Gastrocnemius medialis (tissue), 4 donors: ENCODE measurements around the gene REEP1. TPM values are rescaled to one million over a fixed set of nuclear protein-coding genes. Genes with fewer than 3 reads are reported as not detected.

Source experiments
- ATAC-seq, 2 donors: fragments of 150-250 bp; one replicate each; pipeline ENCODE4 v1.9.1; 2016
- DNase-seq, 2 donors: peaks; one replicate each; pipeline ENCODE4 v3.0.0-alpha.2; 2019
- H3K27ac ChIP-seq, 4 donors: fragments of 200-600 bp; sonication (generic); 1 replicate in 1 of 4; 2 replicates in 3 of 4; pipeline ENCODE4 v1.5.1; 2016 to 2018; ENCODE audit warnings: mild to moderate bottlenecking in 2 of 4, moderate library complexity in 1 of 4
- H3K27me3 ChIP-seq, 3 donors: fragments of 200-600 bp; sonication (generic) in 2 of 3; 1 replicate in 1 of 3; 2 replicates in 2 of 3; pipeline versions ENCODE4 v1.5.1 to v1.6.0; 2016 to 2019; ENCODE audit warnings: mild to moderate bottlenecking in 1 of 3, moderate library complexity in 1 of 3
- H3K36me3 ChIP-seq, 2 donors: fragments of 200-600 bp; sonication (generic) in 1 of 2; one replicate each; pipeline ENCODE4 v1.5.1; 2017 to 2018
- H3K4me1 ChIP-seq, 2 donors: fragments of 200-600 bp; sonication (generic) in 1 of 2; one replicate each; pipeline ENCODE4 v1.5.1; 2016 to 2017; ENCODE audit warnings: mild to moderate bottlenecking in 2 of 2
- H3K4me3 ChIP-seq, 4 donors: fragments of 200-600 bp; sonication (generic) in 3 of 4; 1 replicate in 1 of 4; 2 replicates in 3 of 4; pipeline ENCODE4 v1.5.1; 2016 to 2019; ENCODE audit warnings: mild to moderate bottlenecking in 2 of 4
- H3K9me3 ChIP-seq, 3 donors: fragments of 200-600 bp; sonication (generic) in 2 of 3; 1 replicate in 1 of 3; 2 replicates in 2 of 3; pipeline ENCODE4 v1.5.1; 2016 to 2019
- POLR2A ChIP-seq, 2 donors: fragments of 450-650 bp; IDR thresholded peaks; one replicate each; pipeline ENCODE4 v1.6.1; 2017; ENCODE audit warnings: antibody characterized with exemption in 2 of 2, mild to moderate bottlenecking in 2 of 2, moderate library complexity in 2 of 2
- in situ Hi-C, 4 donors: fragments of 200-750 bp; cut with MboI; loops; one replicate each; pipeline versions ENCODE4 v1.15.0 to v1.8.0; 2017; ENCODE audit warnings: low sequenced_read_pairs in 4 of 4
- intact Hi-C: fragments of 100-400 bp; cut with DNase I; formaldehyde crosslinking; loops from one replicate; pipeline ENCODE4 v1.15.1; 2023; ENCODE audit warnings: low total_unique reads
- total RNA-seq, 4 donors: library from RNA; depleted of rRNA; stranded (reverse); fragments of >200 nt; gene quantifications; one replicate each; pipeline versions ENCODE4 v1.1.0 to v1.2.3, GENCODE V29; 2016
- TF ChIP-seq, protein P1 (sequence below), 5 experiments: fragments of 450-650 bp in 3 of 5; fragments of 200-600 bp in 2 of 5; sonication (generic) in 2 of 5; IDR thresholded peaks in 4 of 5; conservative IDR thresholded peaks in 1 of 5; 1 replicate in 4 of 5; 2 replicates in 1 of 5; pipeline ENCODE4 v1.5.1; 2016 to 2019; ENCODE audit warnings: antibody characterized with exemption in 5 of 5, mild to moderate bottlenecking in 3 of 5, moderate library complexity in 3 of 5

The REEP1 gene
- total RNA-seq, 4 donors from 2014 or later, result 4.2 to 16.0 (median 6.3) TPM

DNA sequence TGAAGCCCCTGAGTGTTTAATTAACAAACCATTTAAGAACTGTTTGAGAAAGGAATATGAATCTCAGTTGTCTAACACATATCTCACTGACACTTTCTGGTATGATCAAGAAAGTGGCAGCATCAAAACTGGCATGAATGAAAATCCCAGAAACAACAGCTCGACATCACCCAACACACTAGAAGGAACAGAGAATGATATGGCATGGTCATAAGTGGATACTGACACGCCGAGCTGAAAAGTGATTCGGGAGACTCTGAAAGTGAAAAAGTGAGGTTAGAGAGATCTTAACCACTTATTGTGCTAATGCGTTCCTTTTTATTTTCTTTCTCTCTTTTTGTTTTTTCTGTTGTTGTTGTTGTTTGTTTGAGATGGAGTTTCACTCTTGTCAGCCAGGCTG is 100.3 kb downstream of the REEP1 start:
- Histone ChIP-seq H3K9me3 (no peaks in the 10 kb centered on the region), H3K36me3 (no peaks in the 10 kb centered on the region), H3K27ac (no peak overlapping the region), H3K4me3 (no peak overlapping the region), H3K27me3 (no peaks in the 10 kb centered on the region), H3K4me1 (peaks cover 7 to 13% of the 10 kb centered on the region in 2 donors)
- ATAC-seq (no peak), DNase-seq (no peak)
- intact Hi-C loops (no loop called here), in situ Hi-C loops (loop anchor here in 1 of 4 donors (10.0 kb wide), 1 partner anchor 128 kb away; no protein-coding TSS in a partner anchor)
- no peak for TF ChIP-seq POLR2A (IDR thresholded peaks at IDR 0.05)
- TF ChIP-seq, protein P1, sequence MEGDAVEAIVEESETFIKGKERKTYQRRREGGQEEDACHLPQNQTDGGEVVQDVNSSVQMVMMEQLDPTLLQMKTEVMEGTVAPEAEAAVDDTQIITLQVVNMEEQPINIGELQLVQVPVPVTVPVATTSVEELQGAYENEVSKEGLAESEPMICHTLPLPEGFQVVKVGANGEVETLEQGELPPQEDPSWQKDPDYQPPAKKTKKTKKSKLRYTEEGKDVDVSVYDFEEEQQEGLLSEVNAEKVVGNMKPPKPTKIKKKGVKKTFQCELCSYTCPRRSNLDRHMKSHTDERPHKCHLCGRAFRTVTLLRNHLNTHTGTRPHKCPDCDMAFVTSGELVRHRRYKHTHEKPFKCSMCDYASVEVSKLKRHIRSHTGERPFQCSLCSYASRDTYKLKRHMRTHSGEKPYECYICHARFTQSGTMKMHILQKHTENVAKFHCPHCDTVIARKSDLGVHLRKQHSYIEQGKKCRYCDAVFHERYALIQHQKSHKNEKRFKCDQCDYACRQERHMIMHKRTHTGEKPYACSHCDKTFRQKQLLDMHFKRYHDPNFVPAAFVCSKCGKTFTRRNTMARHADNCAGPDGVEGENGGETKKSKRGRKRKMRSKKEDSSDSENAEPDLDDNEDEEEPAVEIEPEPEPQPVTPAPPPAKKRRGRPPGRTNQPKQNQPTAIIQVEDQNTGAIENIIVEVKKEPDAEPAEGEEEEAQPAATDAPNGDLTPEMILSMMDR (IDR thresholded peaks at IDR 0.05 in 4 of 5, conservative IDR thresholded peaks at IDR 0.05 in 1 of 5), result no peak

GRCh38 chr2:86235196-86235980 is 102.0 kb downstream of the REEP1 start:
- Histone ChIP-seq H3K4me1 (peaks cover 7 to 13% of the 10 kb centered on the region in 2 donors), H3K36me3 (no peaks in the 10 kb centered on the region), H3K9me3 (no peaks in the 10 kb centered on the region), H3K4me3 (no peak overlapping the region), H3K27ac (peak overlapping the region in 3 of 4 donors; percentile 23 to 66 (median 31)), H3K27me3 (no peaks in the 10 kb centered on the region)
- intact Hi-C loops (no loop called here), in situ Hi-C loops (loop anchor here in 1 of 4 donors (10.0 kb wide), 1 partner anchor 129 kb away; no protein-coding TSS in a partner anchor)
- TF ChIP-seq POLR2A (IDR thresholded peaks at IDR 0.05), result no peak
- TF ChIP-seq, protein P1 (IDR thresholded peaks at IDR 0.05 in 4 of 5, conservative IDR thresholded peaks at IDR 0.05 in 1 of 5), result no peak
- DNase-seq (no peak), ATAC-seq (peak in 1 of 2 donors; percentile 91)

DNA sequence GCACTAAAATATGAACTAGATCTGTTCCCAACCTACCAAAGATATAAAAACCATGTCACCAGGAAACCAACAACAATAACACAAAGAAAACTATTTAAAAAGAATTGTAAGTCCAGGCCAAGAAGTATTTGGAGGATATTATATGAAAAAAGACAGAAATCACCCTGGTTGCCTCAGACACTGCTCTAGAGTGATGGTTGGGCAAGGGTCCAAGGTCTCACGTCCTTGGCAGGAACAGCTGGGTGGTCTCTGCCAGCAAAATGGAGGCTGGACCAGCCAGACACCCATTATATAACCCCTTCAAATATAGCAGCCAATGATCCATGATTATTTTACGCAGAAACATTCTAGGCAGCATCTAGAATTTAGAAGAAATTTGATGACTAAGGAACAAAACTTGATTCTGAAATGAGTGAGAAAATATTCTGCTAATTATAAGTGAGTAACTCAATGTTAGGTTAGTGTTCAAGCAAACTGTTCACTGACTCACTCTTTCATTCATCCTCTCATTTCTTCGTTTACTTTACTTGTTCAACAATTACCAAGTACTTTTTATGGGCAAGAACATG is 102.8 kb downstream of the REEP1 start:
- no peak for ATAC-seq
- Histone ChIP-seq H3K36me3 (no peaks in the 10 kb centered on the region), H3K4me1 (peaks cover 7 to 13% of the 10 kb centered on the region in 2 donors), H3K27me3 (no peaks in the 10 kb centered on the region), H3K27ac (peak overlapping the region in 1 of 4 donors; percentile 66), H3K9me3 (no peaks in the 10 kb centered on the region), H3K4me3 (no peak overlapping the region)
- TF ChIP-seq POLR2A (IDR thresholded peaks at IDR 0.05), result no peak
- TF ChIP-seq, protein P1 (IDR thresholded peaks at IDR 0.05 in 4 of 5, conservative IDR thresholded peaks at IDR 0.05 in 1 of 5), result no peak
- no peak for DNase-seq
- in situ Hi-C loops (loop anchor here in 1 of 4 donors (10.0 kb wide), 1 partner anchor 130 kb away; no protein-coding TSS in a partner anchor), intact Hi-C loops (no loop called here)

DNA sequence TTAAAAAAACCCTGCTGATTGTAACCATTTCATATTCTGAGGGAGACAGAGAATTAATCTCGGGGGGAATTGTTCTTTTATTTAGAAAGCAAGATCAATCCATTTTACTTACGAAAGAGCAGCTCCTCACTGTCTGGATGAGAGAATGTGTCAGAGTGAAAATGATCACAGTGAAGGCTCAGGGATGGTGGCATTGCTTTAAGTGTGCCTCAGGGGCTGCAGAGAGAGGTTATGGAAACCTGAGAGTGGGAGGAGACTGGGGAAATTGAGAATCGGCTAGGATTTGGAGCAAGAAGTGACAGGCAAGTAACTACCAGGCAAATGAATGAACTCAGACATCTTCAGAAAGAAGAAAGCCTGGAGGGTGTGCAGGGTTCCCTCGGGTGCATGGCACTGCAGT is 104.0 kb downstream of the REEP1 start:
- no peak for TF ChIP-seq POLR2A (IDR thresholded peaks at IDR 0.05)
- TF ChIP-seq, protein P1 (IDR thresholded peaks at IDR 0.05 in 4 of 5, conservative IDR thresholded peaks at IDR 0.05 in 1 of 5), result no peak
- in situ Hi-C loops, result loop anchor here in 1 of 4 donors (10.0 kb wide), 1 partner anchor 131 kb away; no protein-coding TSS in a partner anchor
- no peak for DNase-seq
- H3K27me3 ChIP-seq, result no peaks in the 10 kb centered on the region
- H3K9me3 ChIP-seq, result no peaks in the 10 kb centered on the region
- no peaks in the 10 kb centered on the region for H3K36me3 ChIP-seq
- no peak overlapping the region for H3K27ac ChIP-seq
- H3K4me3 ChIP-seq, result no peak overlapping the region
- peaks cover 7 to 13% of the 10 kb centered on the region in 2 donors for H3K4me1 ChIP-seq
- ATAC-seq, result no peak
- intact Hi-C loops, result no loop called here
